ENCODE measurements around the gene SMYD4.
"Not testable (repeated sequence)": the region's sequence is repeated elsewhere in the genome, so short reads cannot be mapped to it uniquely, and the experiment has no call there.

SMYD4 gene

DNA sequence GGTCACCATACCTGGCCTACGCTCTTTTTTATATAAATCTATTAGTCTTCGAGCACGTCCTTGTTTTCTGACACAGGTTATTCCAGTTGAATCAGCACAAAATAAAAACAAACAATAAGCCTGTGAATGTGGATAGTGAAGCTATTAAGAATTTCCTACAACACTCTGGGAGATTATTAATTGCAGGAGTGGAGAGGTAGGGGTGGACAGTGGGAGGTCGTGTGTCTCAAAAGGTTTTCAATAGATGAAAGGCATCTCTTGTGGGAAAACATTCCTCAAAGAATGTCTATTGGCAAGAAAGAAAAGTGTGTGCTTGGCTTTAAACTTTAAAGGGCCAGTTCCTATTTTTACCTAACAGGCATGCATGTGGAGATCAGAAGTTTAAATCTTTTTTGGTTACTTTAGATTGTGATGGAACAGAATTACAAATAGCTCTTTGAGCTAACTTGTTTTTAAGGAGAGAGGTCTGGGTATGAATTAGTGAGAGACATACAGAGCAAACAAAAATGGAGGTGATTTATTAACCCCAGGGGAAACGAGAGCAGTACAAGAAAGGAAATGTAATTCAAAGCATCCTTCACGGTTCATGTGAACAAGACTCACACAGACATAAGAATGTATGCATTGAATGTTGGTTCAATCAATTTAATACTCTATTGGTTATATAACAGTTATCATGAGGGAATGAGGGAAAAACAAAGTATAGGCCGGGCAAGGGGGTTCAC is 9.0 kb downstream of the SMYD4 start:
- FAIRE-seq: no peak

- FAIRE-seq: no peak
These were observed 16.6 kb downstream of the SMYD4 start for GRCh38 chr17:1813088-1813487.

DNA sequence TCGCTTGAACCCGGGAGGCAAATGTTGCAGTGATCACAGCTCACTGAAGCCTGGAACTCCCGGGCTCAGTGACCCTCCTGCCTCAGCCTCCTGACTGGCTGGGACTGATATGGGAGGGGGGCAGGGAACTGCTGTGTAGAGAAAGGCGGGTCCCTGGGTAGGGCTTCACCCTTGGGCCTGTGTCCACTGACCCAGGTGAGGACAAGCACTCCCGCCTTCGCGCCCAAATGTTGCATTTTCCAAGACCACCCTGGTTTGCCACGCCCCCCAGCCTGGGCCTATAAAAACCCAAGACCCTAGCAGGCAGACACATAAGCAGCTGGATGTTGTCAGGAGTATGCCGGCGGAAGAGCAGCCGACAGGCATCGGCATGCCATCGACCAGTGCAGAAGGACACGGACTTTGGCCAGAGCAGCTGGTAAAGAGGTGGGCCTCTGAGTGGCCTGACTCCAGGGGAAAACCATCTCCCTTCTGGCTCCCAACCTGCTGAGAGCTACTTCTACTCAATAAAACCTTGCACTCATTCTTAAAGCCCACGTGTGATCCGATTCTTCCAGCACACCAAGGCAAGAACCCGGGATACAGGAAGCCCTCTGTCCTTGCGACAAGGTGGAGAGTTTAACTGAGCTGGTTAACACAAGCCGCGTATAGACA is 19.1 kb downstream of the SMYD4 start:
- FAIRE-seq: no peak

DNA sequence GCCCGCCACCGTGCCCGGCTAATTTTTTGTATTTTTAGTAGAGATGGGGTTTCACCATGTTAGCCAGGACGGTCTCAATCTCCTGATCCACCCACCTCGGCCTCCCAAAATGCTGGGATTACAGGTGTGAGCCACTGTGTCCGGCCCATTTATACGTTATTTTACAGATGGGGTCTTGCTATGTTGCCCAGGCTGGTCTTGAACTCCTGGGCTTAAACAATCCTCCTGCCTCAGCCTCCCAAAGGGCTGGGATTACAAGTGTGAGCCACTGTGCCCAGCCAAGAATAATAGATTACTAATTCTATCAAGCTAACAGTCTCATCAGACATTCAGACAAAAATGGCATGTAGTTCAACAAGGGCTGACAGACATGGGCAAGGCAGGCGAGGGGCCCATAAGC is 19.9 kb downstream of the SMYD4 start:
- FAIRE-seq: not testable (repeated sequence)

GRCh38 chr17:1808644-1809043 is 21.1 kb downstream of the SMYD4 start:
- no peak for FAIRE-seq

DNA sequence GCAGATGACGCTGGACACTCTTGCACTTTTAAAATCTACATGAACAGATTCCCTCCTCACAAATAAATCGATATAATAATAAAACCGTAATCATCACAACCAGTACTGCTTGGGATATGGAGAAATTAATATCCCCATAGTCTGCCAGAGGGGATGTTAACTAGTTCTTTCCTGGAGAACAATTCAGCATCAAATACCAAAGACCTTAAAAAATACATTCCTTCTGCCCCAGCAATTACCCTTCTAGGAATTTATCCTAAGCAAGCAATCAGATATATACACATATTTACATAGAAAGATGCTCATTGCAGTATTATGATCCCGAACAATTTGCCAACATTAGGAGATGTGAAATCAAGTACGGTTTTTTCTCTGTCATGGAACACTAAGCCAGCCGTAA is 21.8 kb downstream of the SMYD4 start:
- FAIRE-seq: no peak

DNA sequence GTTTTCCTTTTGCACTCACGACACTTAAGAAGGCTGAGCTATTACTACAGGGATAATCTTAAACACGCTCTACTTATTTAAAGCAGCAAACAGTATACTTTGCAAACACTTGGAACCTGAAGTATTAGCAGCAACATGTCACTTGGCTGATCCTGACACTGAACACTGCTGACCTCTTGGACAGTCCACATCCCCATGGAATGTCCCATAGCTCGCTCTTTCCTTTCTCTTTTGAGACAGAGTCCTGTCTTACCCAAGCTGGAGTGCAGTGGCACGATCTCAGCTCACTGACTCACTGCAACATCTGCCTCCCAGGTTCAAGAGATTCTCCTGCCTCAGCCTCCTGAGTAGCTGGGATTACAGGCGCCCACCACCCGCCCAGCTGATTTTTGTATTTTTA is 26.4 kb downstream of the SMYD4 start:
- no peak for FAIRE-seq

- no peak for FAIRE-seq
These were observed 27.3 kb downstream of the SMYD4 start for GRCh38 chr17:1802429-1802828.

- no peak for FAIRE-seq
These were observed 29.0 kb downstream of the SMYD4 start for GRCh38 chr17:1800712-1801111.

DNA sequence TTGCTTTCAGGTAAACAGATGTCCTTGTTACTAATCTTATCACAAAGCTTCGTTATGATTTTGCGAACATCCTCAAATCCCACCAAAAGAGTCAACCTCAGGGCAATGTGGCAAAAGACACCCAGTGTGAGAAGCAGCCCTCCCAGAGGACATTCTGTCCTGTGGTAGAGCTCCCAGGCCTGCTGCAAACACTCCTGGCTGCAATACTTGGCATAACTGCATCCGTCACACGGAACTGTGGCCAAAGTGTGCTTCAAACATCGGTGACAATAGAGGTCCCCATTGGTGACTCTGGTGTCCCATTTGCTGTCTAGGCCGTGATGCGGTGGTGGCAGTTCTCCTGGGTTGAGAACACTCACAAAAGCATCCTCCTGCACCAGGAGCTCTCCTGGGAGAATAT is 29.5 kb downstream of the SMYD4 start:
- no peak for FAIRE-seq

GRCh38 chr17:1797846-1798245 is 31.9 kb downstream of the SMYD4 start:
- not testable (repeated sequence) for FAIRE-seq

DNA sequence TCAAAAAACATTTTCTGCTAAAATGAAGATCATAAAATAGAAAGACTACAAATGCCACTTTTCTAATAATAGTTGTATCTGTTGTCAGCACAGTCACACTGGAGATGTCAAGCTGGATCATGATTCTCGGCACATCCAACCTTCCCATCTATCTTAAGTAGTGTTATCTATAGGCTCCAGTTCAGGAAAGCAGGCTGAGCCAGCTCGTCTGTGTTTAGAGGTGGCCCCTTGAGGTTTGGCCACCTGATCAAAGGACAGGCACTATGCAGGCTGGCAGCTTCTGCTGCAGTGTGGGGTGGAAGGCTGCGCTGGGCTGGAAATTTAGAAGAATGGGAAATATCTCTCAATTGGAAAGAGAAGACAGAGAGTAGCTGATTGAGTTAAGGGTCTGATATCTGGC is 32.4 kb downstream of the SMYD4 start:
- FAIRE-seq: no peak

DNA sequence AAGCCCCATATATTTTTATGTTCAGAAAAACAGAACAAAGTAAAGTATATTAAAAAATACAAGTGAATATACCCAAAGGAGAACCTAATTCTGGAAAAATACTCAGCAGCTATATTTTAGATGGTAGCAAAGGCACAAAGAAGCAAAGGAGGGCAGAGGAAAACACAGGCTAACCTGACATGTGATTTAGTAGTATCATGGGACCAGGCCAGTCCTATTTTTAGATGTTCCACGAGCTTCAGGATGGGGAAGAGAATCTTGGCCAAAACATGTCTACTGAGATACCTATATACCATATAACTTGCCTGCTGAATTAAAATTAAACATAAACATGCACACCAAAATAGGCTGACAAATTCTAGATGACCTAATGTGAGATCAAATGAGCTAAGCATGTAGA is 32.9 kb downstream of the SMYD4 start:
- FAIRE-seq: no peak

DNA sequence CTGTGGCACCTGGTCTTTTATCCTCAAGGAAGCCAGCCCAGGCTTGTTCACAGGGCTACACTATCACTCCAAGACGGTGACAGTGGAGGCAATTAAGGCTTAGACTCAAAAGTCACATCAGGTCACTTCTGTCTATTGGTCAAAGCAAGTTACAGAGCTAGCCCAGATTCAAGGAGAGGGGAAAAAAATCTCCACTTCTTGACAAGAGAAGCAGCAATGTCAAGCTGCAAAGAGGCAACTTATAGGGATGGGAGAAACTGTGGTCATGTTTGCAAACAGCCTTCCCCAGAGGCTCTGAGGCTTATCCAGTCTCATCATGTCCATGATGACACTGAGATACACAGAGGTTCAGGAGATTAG is 36.3 kb downstream of the SMYD4 start:
- no peak for FAIRE-seq

DNA sequence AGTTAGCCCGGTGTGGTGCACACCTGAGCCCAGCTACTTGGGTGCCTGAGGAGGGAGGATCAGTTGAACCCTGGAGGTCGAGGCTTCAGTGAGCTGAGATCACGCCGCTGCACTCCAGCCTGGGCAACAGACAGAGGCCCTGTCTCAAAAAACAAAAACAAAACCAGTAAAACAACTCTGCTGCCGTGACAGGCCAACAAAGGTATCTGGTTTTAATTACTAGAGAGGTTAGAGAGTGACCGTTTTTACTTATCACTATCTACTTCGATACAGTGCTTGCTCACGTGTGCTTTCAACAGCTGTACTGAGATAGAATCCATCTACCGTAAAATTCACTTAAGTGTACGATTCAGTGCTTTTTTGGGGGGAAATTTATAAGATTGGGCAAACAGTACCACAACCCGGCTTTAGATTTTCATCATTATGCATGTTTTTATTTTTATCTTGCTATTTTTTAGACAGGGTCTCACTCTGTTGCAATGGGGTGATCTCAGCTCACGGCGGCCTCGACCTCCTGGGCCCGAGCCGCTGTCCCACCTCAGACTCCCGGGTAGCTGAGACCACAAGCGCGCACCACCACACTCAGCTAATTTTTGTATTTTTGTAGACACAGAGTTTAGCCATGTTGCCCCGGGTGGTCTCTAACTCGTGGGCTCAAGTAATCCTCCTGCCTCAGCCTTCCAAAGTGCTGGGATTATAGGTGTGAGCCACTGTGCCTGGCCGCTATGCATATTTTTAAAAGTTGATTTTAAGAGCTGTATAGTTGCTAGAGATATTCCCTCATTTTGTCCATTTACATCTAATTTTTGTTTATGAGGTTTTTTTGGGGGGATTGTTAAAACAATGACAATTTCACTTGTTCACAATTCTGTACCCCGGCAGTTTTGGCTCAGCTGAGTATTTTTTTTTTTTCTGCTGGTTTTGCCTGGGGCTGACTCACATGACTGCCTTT is 36.9 kb downstream of the SMYD4 start:
- FAIRE-seq: no peak

DNA sequence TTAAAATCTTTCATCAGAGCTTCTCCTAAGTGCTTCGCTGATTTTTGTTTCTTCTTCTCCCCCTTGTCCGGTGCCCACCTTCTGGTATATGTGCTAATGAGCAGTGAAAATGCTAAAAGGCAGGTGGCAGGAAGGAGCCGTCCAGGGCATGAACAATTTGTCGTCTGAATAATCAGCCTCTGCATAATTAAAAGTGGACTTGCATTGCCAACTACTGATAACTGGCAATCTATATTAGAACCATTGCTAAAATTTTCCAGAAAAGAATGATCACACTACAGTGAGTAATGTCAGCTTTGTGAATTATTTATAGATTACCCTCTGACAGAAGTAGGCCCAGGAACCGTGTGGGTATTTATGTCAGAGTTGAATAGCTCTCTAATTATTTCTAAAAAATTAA is 39.8 kb downstream of the SMYD4 start:
- FAIRE-seq: no peak

GRCh38 chr17:1787301-1787902 is 42.3 kb downstream of the SMYD4 start:
- no peak for FAIRE-seq

- FAIRE-seq: no peak
These were observed 43.0 kb downstream of the SMYD4 start for GRCh38 chr17:1786708-1787107.

- FAIRE-seq: no peak
These were observed 43.8 kb downstream of the SMYD4 start for GRCh38 chr17:1785930-1786329.

- peak; percentile 71 for FAIRE-seq
These were observed 45.7 kb downstream of the SMYD4 start for GRCh38 chr17:1783834-1784611.

DNA sequence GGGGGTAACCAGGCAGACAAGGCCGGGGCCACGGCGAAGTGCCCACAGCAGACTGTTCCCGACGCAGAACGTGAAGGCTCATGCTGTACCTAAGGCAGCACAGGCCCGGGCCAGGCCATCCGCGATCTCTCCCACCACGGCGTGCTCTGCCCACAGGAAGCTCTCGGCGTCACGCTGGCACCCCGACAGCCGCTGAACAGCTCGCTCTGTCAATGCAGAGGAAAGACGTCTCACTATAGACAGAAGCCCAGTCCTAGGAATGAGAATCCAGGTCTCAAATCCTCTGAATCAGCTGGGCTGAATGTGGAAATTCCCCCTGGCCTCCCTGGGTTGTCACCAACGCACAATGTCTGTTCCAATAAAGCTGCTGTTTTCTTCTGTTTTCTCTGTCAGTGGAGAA is 46.4 kb downstream of the SMYD4 start:
- FAIRE-seq: no peak

GRCh38 chr17:1782171-1782567 is 47.5 kb downstream of the SMYD4 start:
- FAIRE-seq: no peak
